Liver (tissue), 9 donors: ENCODE data around the gene OLA1. TPM values are rescaled to one million over a fixed set of nuclear protein-coding genes. Genes with fewer than 3 reads are reported as not detected.

ENCODE experiments used
- DNase-seq: peaks from one replicate; pipeline ENCODE4 v3.0.0-alpha.2; 2017; ENCODE audit warnings: low spot score
- H3K27ac ChIP-seq, 2 donors: one replicate each; pipeline ENCODE4 v1.7.0; 2013; ENCODE audit warnings: inconsistent platforms in 2 of 2, low read length in 2 of 2, control low read depth in 1 of 2, low read depth in 1 of 2, mild to moderate bottlenecking in 1 of 2
- H3K27me3 ChIP-seq, 4 donors: one replicate each; pipeline versions ENCODE4 v1.6.1 to v1.7.0; 2013; ENCODE audit warnings: low read length in 3 of 4, inconsistent platforms in 1 of 4, mild to moderate bottlenecking in 1 of 4, moderate library complexity in 1 of 4; ENCODE audit not compliant: control insufficient read depth in 4 of 4, insufficient read depth in 4 of 4
- H3K36me3 ChIP-seq, 4 donors: one replicate each; pipeline versions ENCODE4 v1.6.1 to v1.7.0; 2013; ENCODE audit warnings: low read length in 3 of 4, mild to moderate bottlenecking in 3 of 4, low read depth in 1 of 4, moderate library complexity in 1 of 4; ENCODE audit not compliant: control insufficient read depth in 4 of 4, insufficient read depth in 3 of 4
- H3K4me1 ChIP-seq, 4 donors: one replicate each; pipeline versions ENCODE4 v1.6.1 to v1.7.0; 2013; ENCODE audit warnings: low read length in 3 of 4, mild to moderate bottlenecking in 3 of 4, moderate library complexity in 1 of 4; ENCODE audit not compliant: control insufficient read depth in 4 of 4, insufficient read depth in 4 of 4
- H3K4me3 ChIP-seq, 3 donors: one replicate each; pipeline versions ENCODE4 v1.6.1 to v1.7.0; 2013; ENCODE audit warnings: low read length in 3 of 3, control low read depth in 1 of 3, low read depth in 1 of 3, mild to moderate bottlenecking in 1 of 3
- H3K9ac ChIP-seq, 2 donors: one replicate each; pipeline ENCODE4 v1.7.0; 2013; ENCODE audit warnings: low read length in 2 of 2, mild to moderate bottlenecking in 2 of 2, moderate library complexity in 2 of 2, control low read depth in 1 of 2, low read depth in 1 of 2
- H3K9me3 ChIP-seq, 4 donors: one replicate each; pipeline versions ENCODE4 v1.6.1 to v1.7.0; 2013; ENCODE audit warnings: low read length in 3 of 4; ENCODE audit not compliant: control insufficient read depth in 4 of 4
- EGR1 ChIP-seq, 2 donors: IDR thresholded peaks; 2 replicates each; pipeline ENCODE4 v1.6.1; 2016 to 2018; ENCODE audit warnings: antibody characterized with exemption in 2 of 2, low read depth in 2 of 2
- FOXA1 ChIP-seq: IDR thresholded peaks from 2 replicates; pipeline ENCODE4 v1.6.1; 2016; ENCODE audit warnings: antibody characterized with exemption
- FOXA2 ChIP-seq: IDR thresholded peaks from 2 replicates; pipeline ENCODE4 v1.6.1; 2016; ENCODE audit warnings: antibody characterized with exemption
- GABPA ChIP-seq, 2 donors: IDR thresholded peaks in 1 of 2; conservative IDR thresholded peaks in 1 of 2; 2 replicates each; pipeline ENCODE4 v1.6.1; 2016; ENCODE audit warnings: antibody characterized with exemption in 2 of 2, mild to moderate bottlenecking in 1 of 2, moderate library complexity in 1 of 2
- HNF4A ChIP-seq, 2 donors: conservative IDR thresholded peaks; 2 replicates each; pipeline ENCODE4 v1.6.1; 2016; ENCODE audit warnings: antibody characterized with exemption in 2 of 2, mild to moderate bottlenecking in 2 of 2
- HNF4G ChIP-seq: IDR thresholded peaks from 2 replicates; pipeline ENCODE4 v1.6.1; 2016; ENCODE audit warnings: antibody characterized with exemption
- JUND ChIP-seq, 2 donors: IDR thresholded peaks; 2 replicates each; pipeline ENCODE4 v1.6.1; 2016; ENCODE audit warnings: antibody characterized with exemption in 2 of 2
- NR2F2 ChIP-seq: IDR thresholded peaks from 2 replicates; pipeline ENCODE4 v1.6.1; 2016; ENCODE audit warnings: antibody characterized with exemption
- RAD21 ChIP-seq, 2 donors: IDR thresholded peaks; 2 replicates each; pipeline ENCODE4 v1.6.1; 2016; ENCODE audit warnings: antibody characterized with exemption in 2 of 2, mild to moderate bottlenecking in 2 of 2
- REST ChIP-seq: IDR thresholded peaks from 2 replicates; pipeline ENCODE4 v1.6.1; 2016; ENCODE audit warnings: antibody characterized with exemption, mild to moderate bottlenecking
- RXRA ChIP-seq, 2 donors: IDR thresholded peaks; 2 replicates each; pipeline ENCODE4 v1.6.1; 2017 to 2018; ENCODE audit warnings: antibody characterized with exemption in 2 of 2, mild to moderate bottlenecking in 1 of 2
- SP1 ChIP-seq: IDR thresholded peaks from 2 replicates; pipeline ENCODE4 v1.6.1; 2018; ENCODE audit warnings: antibody characterized with exemption, mild to moderate bottlenecking
- TAF1 ChIP-seq: conservative IDR thresholded peaks from 2 replicates; pipeline ENCODE4 v1.6.1; 2016; ENCODE audit warnings: antibody characterized with exemption, mild to moderate bottlenecking
- YY1 ChIP-seq: IDR thresholded peaks from 2 replicates; pipeline ENCODE4 v1.6.1; 2016; ENCODE audit warnings: antibody characterized with exemption, mild to moderate bottlenecking
- ZBTB33 ChIP-seq: IDR thresholded peaks from 2 replicates; pipeline ENCODE4 v1.6.1; 2016; ENCODE audit warnings: antibody characterized with exemption
- WGBS: extraction: QIAGEN DNeasy Blood & Tissue Kit; methylation state at CpG from one replicate; pipeline ENCODE4 v1.1.7; 2013; 5-methylcytosine and 5-hydroxymethylcytosine counted together
- polyA plus RNA-seq, 2 donors: library from polyadenylated mRNA; stranded (reverse) in 1 of 2; unstranded in 1 of 2; fragments of 200-250 nt in 1 of 2; fragments of >200 nt in 1 of 2; fragmentation: Nextera tagmentation in 1 of 2; extraction: Ambion mirVana in 1 of 2; gene quantifications; one replicate each; pipeline versions ENCODE4 v1.2.1 to v1.2.3, GENCODE V29; 2013 to 2015
- total RNA-seq, 2 donors: library from RNA; depleted of rRNA; stranded (reverse); fragments of >200 nt; gene quantifications; one replicate each; pipeline ENCODE4 v1.2.3, GENCODE V29; 2014
- TF ChIP-seq, protein P1 (sequence below): IDR thresholded peaks from 2 replicates; pipeline ENCODE4 v1.6.1; 2016; ENCODE audit warnings: antibody characterized with exemption
- TF ChIP-seq, protein P2 (sequence below): fragments of 150-350 bp; IDR thresholded peaks from 2 replicates; pipeline ENCODE4 v1.5.1; 2017; ENCODE audit warnings: improper control_type of control experiment, low read depth, low read length; ENCODE audit not compliant: missing input control
- donor health status: healthy.
- donor health status: healthy.
- donor health status: healthy.
- donor health status: healthy.
- donor health status: healthy.

OLA1 gene
- total and polyA plus RNA-seq, 4 donors: 23.4 to 38.1 (median 32.3) TPM

DNA sequence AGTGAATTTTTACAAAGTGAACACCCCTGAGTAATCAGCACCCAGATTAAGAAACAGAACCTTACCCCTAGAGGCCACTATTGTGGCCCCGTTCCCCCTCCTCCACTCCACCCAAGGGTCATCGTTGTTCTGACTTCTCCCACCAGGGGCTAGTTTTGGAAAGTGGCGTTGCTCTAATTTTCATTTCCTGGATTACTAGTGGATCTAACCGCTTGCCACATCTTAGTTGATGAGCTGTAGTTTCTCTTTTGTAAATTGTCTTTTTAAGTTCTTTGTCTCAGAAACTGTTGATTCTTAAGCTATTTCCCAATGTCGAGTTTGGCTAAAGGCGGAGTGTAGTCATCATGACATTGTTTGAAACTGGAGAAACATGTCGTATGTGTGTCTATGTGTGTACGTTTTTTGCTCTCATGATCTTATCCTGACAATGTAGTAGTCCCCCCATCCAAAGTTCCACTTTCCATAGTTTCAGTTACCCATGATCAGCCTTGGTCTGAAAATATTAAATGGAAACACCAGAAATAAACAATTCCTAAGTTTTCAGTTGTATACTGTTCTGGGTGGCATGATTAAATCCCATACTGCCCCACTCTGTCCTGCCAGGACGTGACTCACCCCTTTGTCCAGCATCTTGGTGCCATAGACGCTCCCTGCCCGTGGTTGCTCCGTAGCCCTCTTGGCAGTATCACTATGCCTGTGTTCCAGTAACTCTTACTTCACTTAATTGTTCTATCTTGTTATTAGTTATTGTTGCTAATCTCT is 212.2 kb downstream of the OLA1 start:
- Histone ChIP-seq H3K9ac (no peak overlapping the region), H3K9me3 (no peaks in the 10 kb centered on the region), H3K27me3 (no peaks in the 10 kb centered on the region), H3K4me3 (no peak overlapping the region), H3K36me3 (no peaks in the 10 kb centered on the region), H3K4me1 (peaks cover 0 to 5% (median 2%) of the 10 kb centered on the region in 4 donors), H3K27ac (no peak overlapping the region)
- TF ChIP-seq NR2F2 (no peak), HNF4G (no peak), RAD21 (IDR thresholded peaks at IDR 0.05) (peak; percentile 7 to 20), HNF4A (conservative IDR thresholded peaks at IDR 0.05) (no peak)
- TF ChIP-seq, protein P1, sequence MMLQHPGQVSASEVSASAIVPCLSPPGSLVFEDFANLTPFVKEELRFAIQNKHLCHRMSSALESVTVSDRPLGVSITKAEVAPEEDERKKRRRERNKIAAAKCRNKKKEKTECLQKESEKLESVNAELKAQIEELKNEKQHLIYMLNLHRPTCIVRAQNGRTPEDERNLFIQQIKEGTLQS: no peak
- TF ChIP-seq, protein P2, sequence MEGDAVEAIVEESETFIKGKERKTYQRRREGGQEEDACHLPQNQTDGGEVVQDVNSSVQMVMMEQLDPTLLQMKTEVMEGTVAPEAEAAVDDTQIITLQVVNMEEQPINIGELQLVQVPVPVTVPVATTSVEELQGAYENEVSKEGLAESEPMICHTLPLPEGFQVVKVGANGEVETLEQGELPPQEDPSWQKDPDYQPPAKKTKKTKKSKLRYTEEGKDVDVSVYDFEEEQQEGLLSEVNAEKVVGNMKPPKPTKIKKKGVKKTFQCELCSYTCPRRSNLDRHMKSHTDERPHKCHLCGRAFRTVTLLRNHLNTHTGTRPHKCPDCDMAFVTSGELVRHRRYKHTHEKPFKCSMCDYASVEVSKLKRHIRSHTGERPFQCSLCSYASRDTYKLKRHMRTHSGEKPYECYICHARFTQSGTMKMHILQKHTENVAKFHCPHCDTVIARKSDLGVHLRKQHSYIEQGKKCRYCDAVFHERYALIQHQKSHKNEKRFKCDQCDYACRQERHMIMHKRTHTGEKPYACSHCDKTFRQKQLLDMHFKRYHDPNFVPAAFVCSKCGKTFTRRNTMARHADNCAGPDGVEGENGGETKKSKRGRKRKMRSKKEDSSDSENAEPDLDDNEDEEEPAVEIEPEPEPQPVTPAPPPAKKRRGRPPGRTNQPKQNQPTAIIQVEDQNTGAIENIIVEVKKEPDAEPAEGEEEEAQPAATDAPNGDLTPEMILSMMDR: peak; percentile 3
- 76% methylated on average over 12 of the region's 12 CpGs for WGBS
- DNase-seq: no peak

DNA sequence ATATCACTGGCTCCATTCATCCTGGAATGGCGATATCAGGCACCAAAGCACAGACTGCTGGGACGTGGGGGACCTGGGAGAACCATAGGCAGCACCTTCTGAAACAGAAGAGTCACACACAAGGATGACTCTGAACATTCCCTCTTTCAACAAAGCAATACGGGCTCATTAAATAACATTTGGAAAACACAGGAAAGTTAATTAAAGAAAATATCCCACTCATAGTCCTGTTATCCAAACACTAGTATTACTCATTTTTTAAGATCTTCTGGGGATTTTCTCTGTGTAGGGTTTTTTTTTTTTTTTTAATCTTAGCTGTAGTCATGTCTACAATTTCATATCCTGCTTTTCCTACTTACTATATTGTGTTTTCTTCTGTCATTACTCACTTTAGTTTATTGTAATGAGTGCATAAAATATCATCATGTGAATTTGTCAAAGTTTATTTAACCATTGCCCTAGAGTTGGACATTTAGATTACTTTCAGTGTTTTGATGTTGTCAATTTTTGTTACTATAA is 213.2 kb downstream of the OLA1 start:
- DNase-seq: no peak
- TF ChIP-seq RXRA (IDR thresholded peaks at IDR 0.05) (no peak), RAD21 (IDR thresholded peaks at IDR 0.05) (no peak), GABPA (IDR thresholded peaks at IDR 0.05 in 1 of 2, conservative IDR thresholded peaks at IDR 0.05 in 1 of 2) (no peak), TAF1 (no peak), NR2F2 (no peak), YY1 (no peak), SP1 (no peak), REST (no peak), JUND (IDR thresholded peaks at IDR 0.05) (no peak), FOXA2 (no peak), HNF4G (no peak), FOXA1 (no peak), ZBTB33 (no peak), HNF4A (conservative IDR thresholded peaks at IDR 0.05) (no peak), EGR1 (IDR thresholded peaks at IDR 0.05; ENCODE audit: low read depth in 2 of 2) (no peak)
- TF ChIP-seq, protein P1: no peak
- TF ChIP-seq, protein P2: no peak
- no peaks in the 10 kb centered on the region for H3K27me3 ChIP-seq
- H3K4me1 ChIP-seq: peaks cover 0 to 5% (median 2%) of the 10 kb centered on the region in 4 donors
- H3K36me3 ChIP-seq: no peaks in the 10 kb centered on the region
- no peaks in the 10 kb centered on the region for H3K9me3 ChIP-seq
- no peak overlapping the region for H3K9ac ChIP-seq
- H3K27ac ChIP-seq: no peak overlapping the region
- H3K4me3 ChIP-seq: no peak overlapping the region
- WGBS: 91% methylated on average over 3 of the region's 3 CpGs
